Stimulated activated CD4-positive, alpha-beta T cell treated with anti-CD3 and anti-CD28 coated beads, Interleukin-1b, Interleukin-23, amount 100 ng/mL, for 1 hour (primary cell): ENCODE data around the gene CSNK2A3.
"Not testable (repeated sequence)": the region's sequence is repeated elsewhere in the genome, so short reads cannot be mapped to it uniquely, and the experiment has no call there.

ENCODE experiments used
- DNase-seq, 2 donors: peaks; one replicate each; pipeline ENCODE4 v3.0.0-alpha.2; 2020; ENCODE audit warnings: low read depth in 2 of 2

Gene CSNK2A3

GRCh38 chr11:11352878-11353277 lies at the start of gene CSNK2A3:
Gene CSNK2A3 (minus strand): TSS chr11:11353250. CDS start chr11:11353119, 131 bp downstream.
- not testable (repeated sequence) for DNase-seq

DNA sequence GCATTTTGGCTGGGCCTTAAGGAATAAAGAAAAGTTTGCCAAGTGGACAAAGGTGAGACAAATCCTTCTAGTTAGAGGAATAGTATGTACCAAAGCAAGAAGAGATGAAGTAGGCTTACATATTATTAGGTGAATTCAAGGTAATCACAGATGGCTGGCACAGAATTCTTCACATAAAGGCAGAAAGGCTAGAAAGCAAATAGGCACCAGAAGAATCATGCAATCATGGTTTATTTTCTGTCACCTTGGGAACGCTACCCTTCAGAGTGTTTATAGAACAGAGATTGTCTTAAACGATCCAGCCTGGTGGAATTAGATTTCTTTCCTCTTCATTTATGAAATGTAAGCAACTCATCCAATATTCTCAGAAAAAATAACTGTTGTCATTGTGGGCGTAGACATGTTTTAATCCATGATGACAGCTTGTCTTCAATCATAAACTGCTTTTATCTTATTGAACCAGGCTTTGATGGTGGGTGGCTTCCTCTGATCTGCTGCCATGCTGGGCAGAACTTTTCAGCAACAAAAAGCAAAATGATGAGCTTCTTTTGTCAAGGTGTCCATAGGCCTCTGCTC lies 49.0 kb upstream of the CSNK2A3 start:
- DNase-seq: no peak

- no peak for DNase-seq
Measured at GRCh38 chr11:11400635-11401232, 47.7 kb upstream of the CSNK2A3 start.

GRCh38 chr11:11400121-11400520 lies 47.1 kb upstream of the CSNK2A3 start:
- no peak for DNase-seq

GRCh38 chr11:11397781-11398180 lies 44.7 kb upstream of the CSNK2A3 start:
- no peak for DNase-seq

DNA sequence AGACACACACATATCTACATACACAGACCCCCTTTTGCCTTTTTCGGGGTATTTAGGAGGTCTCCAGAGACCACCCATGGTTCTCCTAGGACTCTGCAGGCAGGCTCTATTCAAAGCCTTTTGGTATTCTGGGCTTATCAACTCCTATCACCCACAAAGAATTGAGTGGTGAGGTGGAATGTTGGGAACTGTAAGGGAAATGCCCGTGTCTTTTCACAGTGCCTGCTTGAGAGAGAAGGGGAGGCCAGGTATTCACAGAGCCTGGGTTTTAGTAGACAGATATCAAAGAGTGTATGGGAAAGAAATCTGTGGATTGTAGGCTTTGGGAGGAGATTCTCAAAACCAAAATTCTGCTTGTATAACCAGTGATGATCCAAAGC lies 44.0 kb upstream of the CSNK2A3 start:
- no peak for DNase-seq

DNA sequence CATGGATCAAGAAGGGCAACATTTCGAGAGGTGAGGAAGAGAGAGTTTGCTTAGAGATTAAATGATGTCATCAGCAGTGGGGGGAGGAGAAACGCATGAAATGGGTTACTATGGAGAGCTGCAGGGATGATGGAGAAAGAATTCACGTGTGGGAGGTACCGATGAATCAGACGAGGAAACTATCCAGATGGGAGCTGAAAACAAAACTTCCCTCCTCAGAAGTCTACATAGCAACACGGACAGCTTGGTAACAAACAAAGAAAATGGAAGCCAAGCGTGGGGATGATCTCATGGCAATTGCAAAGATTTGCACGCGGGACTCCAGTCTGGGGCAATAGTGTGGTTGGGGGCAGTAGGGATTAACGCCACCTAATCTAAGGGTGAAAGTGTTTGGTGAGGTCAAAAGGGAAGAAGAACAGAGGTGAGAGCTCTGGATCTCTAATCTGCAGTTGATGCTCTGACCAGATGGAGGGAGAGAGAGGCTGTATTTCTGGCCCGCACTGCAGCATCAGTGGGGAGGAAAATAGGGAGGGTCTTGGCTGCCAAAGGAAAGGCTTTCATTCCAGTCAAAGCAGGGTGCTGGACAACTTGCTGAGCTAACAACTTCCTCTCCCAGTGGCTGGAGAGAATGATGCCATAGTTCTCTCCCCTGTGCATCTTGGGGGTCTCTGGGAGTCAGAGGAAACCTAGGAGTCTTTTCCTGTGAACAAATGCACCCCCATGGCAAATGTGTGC lies 43.4 kb upstream of the CSNK2A3 start:
- no peak for DNase-seq

DNA sequence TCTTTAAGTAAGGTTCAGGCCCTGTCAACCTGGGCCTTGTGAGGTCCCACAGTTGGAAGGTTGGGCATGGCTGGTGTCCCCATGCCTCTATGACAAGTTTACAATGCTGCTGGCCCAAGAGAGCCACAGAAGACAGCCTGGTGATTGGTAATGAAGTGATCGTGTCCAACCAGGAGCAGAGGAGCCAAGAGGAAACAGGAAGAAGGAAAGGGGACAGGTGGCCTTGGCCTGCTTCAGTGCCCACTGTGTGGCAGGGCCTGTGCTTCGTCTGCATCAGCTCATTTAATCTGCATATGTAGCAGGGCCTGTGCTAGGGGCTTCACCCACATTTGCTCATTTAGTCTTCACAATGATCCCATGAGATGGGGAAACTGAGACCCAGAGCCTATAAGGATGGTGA lies 42.1 kb upstream of the CSNK2A3 start:
- DNase-seq: no peak

DNA sequence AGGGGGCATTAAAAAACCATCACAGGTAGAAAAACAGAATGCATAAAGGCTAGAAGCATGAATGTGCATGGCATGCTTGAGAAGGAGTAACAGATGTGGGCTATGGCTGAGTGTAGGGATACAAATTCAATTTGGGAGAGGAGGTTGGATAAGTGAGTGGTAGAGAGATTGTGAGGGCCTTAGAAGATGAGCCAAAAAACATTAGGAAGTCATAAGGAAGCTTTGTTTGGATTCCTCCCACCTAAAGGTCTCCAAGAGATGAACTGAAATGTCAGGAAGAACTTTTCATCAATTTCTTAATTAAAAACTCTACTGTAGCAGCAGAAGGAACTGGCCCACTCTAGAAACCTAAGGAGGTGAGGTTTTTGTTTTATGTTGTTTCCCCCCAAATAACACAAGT lies 41.2 kb upstream of the CSNK2A3 start:
- no peak for DNase-seq

GRCh38 chr11:11391796-11392463 lies 38.9 kb upstream of the CSNK2A3 start:
- no peak for DNase-seq

DNA sequence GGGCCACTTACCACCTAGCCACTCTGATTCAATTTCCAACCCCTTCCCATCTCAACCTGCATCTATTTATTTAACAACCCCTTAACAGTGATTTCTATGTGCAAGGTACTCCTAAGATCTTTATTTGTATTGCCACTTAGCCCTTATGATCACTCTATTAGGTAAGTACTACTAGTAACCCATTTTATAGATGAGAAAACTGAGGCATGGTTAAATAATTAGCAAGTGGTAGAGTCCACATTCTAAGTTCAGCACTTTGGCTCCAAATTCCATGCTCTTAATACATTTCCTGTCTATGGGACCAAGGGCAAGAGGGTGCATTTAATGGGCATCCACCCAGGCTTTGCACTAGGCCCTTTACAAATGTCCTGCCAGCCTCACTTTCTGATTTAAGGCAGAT lies 38.1 kb upstream of the CSNK2A3 start:
- no peak for DNase-seq

- no peak for DNase-seq
Measured at GRCh38 chr11:11390068-11390771, 37.2 kb upstream of the CSNK2A3 start.

DNA sequence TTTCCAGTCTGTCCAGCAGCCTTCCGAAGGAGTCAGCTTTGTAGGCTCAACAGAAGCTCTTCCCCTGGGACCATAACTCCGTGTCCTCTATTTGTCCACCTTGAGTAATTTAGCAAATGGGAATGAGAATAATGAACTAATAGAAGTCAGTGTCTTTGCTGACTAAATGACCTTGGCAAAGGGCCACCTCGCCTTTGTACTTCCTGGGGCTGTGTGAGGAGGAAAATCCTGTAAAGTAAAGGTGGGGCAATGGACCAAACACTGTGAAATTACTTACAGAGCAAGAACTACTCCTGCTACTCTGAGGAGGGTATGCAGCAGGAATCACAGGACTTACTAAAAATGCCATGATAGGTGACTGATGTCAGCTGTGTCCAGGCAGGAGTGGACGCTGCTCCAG lies 36.2 kb upstream of the CSNK2A3 start:
- DNase-seq: no peak

DNA sequence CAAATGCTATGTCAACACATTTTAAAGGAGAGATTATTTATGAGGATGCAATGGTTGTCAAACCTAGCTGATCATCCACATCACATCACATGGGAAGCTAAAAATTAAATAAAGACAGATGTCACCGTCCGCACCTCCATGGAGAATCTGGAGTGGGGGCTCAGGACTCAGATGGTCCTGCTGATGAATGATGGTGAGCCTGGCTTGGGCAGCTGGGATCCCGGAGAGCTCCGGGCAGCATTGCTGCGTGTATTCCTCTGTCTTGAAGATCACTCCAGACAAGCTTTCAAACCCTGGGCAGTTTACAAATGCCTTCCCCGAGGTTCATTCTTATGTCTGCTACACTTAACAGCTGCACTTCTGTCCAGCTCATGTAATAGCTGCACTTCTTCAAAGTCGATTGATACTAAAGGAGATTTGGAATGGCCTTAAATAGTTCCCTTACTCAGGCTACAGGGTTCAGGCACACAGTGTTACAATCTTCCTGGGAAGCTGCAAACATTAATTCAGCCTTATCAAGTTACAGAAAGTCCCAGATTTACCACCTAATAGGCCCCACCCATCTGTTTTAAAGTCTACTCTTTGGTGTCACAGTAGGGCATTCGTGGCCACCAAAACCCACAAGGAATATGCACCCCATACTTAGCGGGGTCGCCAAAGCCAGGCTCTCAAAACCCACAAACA lies 34.7 kb upstream of the CSNK2A3 start:
- DNase-seq: no peak

- no peak for DNase-seq
Measured at GRCh38 chr11:11387207-11387606, 34.2 kb upstream of the CSNK2A3 start.

- DNase-seq: no peak
Measured at GRCh38 chr11:11384829-11385228, 31.8 kb upstream of the CSNK2A3 start.

GRCh38 chr11:11383995-11384394 lies 30.9 kb upstream of the CSNK2A3 start:
- no peak for DNase-seq

- DNase-seq: no peak
Measured at GRCh38 chr11:11382858-11383532, 29.9 kb upstream of the CSNK2A3 start.

GRCh38 chr11:11381471-11382105 lies 28.5 kb upstream of the CSNK2A3 start:
- DNase-seq: no peak

GRCh38 chr11:11380883-11381282 lies 27.8 kb upstream of the CSNK2A3 start:
- DNase-seq: no peak
